Type B pancreatic cell (in vitro differentiated cells): ENCODE results near the gene ANXA8L1. TPM values are rescaled to one million over a fixed set of nuclear protein-coding genes. Genes with fewer than 3 reads are reported as not detected.
"Not testable (repeated sequence)": the region's sequence is repeated elsewhere in the genome, so short reads cannot be mapped to it uniquely, and the experiment has no call there.

Experiments
- DNase-seq: peaks from one replicate; pipeline ENCODE4 v3.0.0; 2021; ENCODE audit warnings: mixed read lengths; ENCODE audit not compliant: unreplicated experiment; ENCODE audit errors: extremely low spot score
- H3K27ac Mint-ChIP-seq: 2 replicates; pipeline ENCODE4 v1.8.0; 2021; ENCODE audit warnings: mild to moderate bottlenecking, mixed read lengths
- H3K27me3 Mint-ChIP-seq: 2 replicates; pipeline ENCODE4 v1.8.0; 2021; ENCODE audit warnings: mixed read lengths
- H3K36me3 Mint-ChIP-seq: 2 replicates; pipeline ENCODE4 v1.8.0; 2021; ENCODE audit warnings: mixed read lengths
- H3K4me1 Mint-ChIP-seq: one replicate; pipeline ENCODE4 v1.8.0; 2021; ENCODE audit warnings: mixed read lengths; ENCODE audit not compliant: unreplicated experiment
- H3K4me3 Mint-ChIP-seq: 2 replicates; pipeline ENCODE4 v1.8.0; 2021; ENCODE audit warnings: mild to moderate bottlenecking, mixed read lengths
- H3K9me3 Mint-ChIP-seq: 2 replicates; pipeline ENCODE4 v1.8.0; 2021; ENCODE audit warnings: mixed read lengths
- total RNA-seq: library from RNA; stranded (reverse); gene quantifications from 2 replicates; pipeline ENCODE4 v1.2.1, GENCODE V29; 2021; ENCODE audit warnings: low replicate concordance

Gene ANXA8L1
- total RNA-seq, 1 donor from 2014 or later, result 0.97 TPM

DNA sequence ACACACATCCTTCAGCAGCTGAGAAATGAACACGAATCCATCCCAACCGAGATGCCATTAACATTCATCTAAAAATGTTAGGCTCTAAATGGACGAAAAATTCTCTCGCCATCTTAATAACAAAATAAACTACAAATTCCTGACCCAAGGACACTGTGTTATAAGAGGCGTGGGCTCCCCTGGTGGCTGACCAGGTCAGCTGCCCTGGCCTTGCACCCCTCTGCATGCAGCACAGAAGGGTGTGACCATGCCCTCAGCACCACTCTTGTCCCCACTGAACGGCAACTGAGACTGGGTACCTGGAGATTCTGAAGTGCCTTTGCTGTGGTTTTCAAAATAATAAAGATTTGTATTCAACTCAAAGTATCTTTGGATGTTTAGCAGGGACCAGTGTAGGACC, 15.8 kb downstream of the ANXA8L1 start:
- DNase-seq, H3K27ac Mint-ChIP-seq, H3K4me1 Mint-ChIP-seq, H3K36me3 Mint-ChIP-seq, H3K27me3 Mint-ChIP-seq, H3K4me3 Mint-ChIP-seq, H3K9me3 Mint-ChIP-seq: not testable (repeated sequence)

DNA sequence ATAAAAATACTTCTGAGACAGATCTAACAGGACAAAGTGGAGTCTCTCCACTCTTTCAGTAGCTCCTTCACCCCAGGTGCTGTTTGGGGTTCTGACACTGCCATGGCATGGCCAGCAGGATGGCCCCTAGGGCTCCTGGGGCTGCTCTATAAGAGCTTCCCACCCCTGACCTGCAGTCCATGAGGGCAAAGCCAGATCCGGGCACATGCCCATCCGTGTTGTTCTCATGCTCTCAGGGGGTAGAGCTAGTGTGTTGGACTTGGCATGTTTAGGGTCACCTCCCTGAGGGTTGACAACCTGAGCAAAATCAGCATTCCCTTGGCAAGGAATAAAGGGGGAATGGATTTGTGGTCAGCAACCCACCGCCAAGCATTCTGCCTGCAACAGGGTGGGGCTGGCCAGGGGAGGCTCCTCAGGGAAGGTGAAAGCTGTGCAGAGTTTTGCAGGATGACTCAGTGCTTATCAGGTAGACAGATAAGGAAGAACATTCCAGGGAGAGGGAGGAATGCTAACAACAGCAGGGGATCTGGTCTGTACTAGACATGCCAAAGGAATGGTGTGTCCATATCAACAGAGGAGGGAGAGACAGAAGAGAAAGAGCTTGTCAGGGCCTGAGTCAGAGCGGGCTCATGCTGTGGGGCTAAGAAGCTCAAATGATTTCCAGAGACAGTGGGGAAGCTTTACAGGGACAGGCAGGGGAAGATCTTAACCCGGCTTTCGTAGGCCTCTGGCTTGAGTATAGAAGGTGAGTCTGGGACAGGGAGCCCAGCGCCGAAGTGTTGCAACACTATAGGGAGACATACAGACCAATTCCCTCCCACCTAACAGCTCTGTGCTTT, 21.1 kb downstream of the ANXA8L1 start:
- not testable (repeated sequence) for H3K27me3 Mint-ChIP-seq, H3K9me3 Mint-ChIP-seq, H3K36me3 Mint-ChIP-seq, DNase-seq, H3K4me1 Mint-ChIP-seq
- Mint-ChIP-seq H3K27ac (peak overlapping the region; percentile 71), H3K4me3 (peak overlapping the region; percentile 36)

DNA sequence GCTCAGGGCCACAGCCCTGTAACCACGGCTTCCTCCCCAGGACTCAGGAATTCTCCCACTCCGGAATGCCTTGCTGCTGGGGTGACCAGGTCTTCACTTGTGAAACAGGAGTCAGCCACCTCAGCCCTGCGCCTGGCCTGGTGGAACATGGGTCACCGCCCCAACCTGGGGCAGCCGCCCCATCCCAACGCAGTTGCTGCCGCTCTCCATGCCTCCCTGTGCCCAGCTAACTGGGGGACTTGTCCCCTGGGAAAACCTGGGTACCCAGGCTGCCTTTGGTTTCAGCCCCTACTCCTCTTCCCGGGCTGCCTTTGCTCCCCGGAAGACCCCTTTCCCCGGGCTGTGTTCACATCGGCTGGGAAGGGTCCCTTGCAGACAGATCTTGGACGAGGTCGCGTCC, 22.2 kb downstream of the ANXA8L1 start:
- H3K4me3 Mint-ChIP-seq, H3K27me3 Mint-ChIP-seq, H3K36me3 Mint-ChIP-seq, H3K9me3 Mint-ChIP-seq, H3K4me1 Mint-ChIP-seq, H3K27ac Mint-ChIP-seq, DNase-seq: not testable (repeated sequence)

GRCh38 chr10:46398212-46398886, 22.8 kb downstream of the ANXA8L1 start:
- not testable (repeated sequence) for H3K9me3 Mint-ChIP-seq, H3K36me3 Mint-ChIP-seq, H3K27me3 Mint-ChIP-seq, DNase-seq, H3K4me1 Mint-ChIP-seq
- H3K27ac Mint-ChIP-seq, result peak overlapping the region; percentile 72
- peak overlapping the region; percentile 77 for H3K4me3 Mint-ChIP-seq

DNA sequence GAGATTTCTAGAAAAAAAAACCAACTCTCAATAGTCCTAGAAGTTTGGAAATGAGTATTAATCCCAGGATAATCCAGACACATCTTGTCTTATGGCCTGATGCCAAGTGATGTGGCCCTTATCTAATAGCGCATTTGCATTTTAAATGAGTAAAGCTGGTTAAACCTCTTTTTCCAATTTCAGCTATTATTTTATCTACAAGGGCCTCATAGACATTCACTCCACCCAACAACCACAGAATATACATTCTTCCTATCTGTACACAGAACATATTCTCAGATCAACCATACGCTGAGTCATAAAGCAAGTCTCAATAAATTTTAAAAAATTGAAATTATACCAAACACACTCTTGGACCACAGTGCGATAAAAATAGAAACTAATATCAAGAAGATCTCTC, 34.0 kb downstream of the ANXA8L1 start:
- H3K27ac Mint-ChIP-seq, DNase-seq, H3K36me3 Mint-ChIP-seq, H3K9me3 Mint-ChIP-seq, H3K27me3 Mint-ChIP-seq, H3K4me1 Mint-ChIP-seq, H3K4me3 Mint-ChIP-seq: not testable (repeated sequence)

- not testable (repeated sequence) for H3K27ac Mint-ChIP-seq, H3K4me1 Mint-ChIP-seq, DNase-seq, H3K36me3 Mint-ChIP-seq, H3K27me3 Mint-ChIP-seq, H3K9me3 Mint-ChIP-seq, H3K4me3 Mint-ChIP-seq
Measured at GRCh38 chr10:46411123-46411522, 35.5 kb downstream of the ANXA8L1 start.

DNA sequence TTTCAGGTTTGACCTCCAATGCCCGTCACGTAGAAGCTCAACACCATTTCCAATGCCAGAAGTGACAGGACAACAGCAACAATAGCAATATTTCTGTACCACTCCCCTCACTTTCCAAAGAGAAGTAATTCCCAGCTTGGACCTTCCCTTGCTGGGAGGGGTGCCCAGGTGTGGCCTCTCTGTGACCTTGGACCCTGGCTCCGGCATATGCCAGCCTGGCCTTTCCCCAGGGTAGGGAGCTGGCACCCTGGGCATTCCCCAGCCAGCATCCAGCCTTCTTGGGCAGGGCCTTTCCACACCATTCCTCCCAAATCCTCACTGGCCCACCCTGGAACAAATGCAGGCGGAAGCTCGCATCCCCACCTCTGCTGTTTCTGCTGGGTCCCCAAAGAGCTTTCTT, 37.1 kb downstream of the ANXA8L1 start:
- not testable (repeated sequence) for DNase-seq, H3K27me3 Mint-ChIP-seq, H3K36me3 Mint-ChIP-seq, H3K9me3 Mint-ChIP-seq, H3K4me1 Mint-ChIP-seq, H3K27ac Mint-ChIP-seq, H3K4me3 Mint-ChIP-seq

GRCh38 chr10:46415291-46415690, 39.7 kb downstream of the ANXA8L1 start:
- not testable (repeated sequence) for H3K36me3 Mint-ChIP-seq, H3K4me3 Mint-ChIP-seq

GRCh38 chr10:46418283-46418682, 42.7 kb downstream of the ANXA8L1 start:
- not testable (repeated sequence) for H3K27ac Mint-ChIP-seq, H3K36me3 Mint-ChIP-seq

More at GRCh38 chr10:46415291-46415690, 39.7 kb downstream of the ANXA8L1 start:
- H3K27me3 Mint-ChIP-seq, H3K4me1 Mint-ChIP-seq, H3K27ac Mint-ChIP-seq, DNase-seq, H3K9me3 Mint-ChIP-seq: not testable (repeated sequence)

GRCh38 chr10:46419570-46420379, 44.2 kb downstream of the ANXA8L1 start:
- not testable (repeated sequence) for DNase-seq, H3K9me3 Mint-ChIP-seq, H3K27ac Mint-ChIP-seq, H3K4me3 Mint-ChIP-seq, H3K27me3 Mint-ChIP-seq, H3K4me1 Mint-ChIP-seq, H3K36me3 Mint-ChIP-seq

More at GRCh38 chr10:46418283-46418682, 42.7 kb downstream of the ANXA8L1 start:
- H3K4me3 Mint-ChIP-seq, H3K4me1 Mint-ChIP-seq, DNase-seq, H3K9me3 Mint-ChIP-seq, H3K27me3 Mint-ChIP-seq: not testable (repeated sequence)

- DNase-seq, H3K4me1 Mint-ChIP-seq, H3K27me3 Mint-ChIP-seq, H3K4me3 Mint-ChIP-seq, H3K9me3 Mint-ChIP-seq, H3K36me3 Mint-ChIP-seq, H3K27ac Mint-ChIP-seq: not testable (repeated sequence)
Measured at GRCh38 chr10:46423550-46423949, 48.0 kb downstream of the ANXA8L1 start.

DNA sequence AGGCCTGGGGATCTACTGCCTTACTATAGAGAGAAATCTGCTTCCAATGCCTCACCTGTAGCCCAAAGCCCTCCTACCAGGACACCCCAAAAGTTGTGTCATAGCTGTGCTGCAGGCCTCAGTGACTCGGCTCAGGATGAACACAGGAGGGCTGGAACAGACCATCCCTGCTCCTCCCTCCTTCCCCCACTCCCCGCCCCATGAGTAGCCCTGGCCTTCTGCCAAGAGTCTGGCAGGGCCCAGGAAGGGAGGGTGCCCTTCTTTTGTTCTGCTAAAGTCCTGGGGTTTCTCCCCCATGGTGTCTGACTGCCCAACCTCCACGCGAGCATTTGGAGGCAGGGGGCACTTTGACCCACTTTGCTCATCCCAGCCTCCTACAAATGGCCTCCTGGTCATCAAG, 65.4 kb downstream of the ANXA8L1 start:
- H3K27ac Mint-ChIP-seq, H3K4me1 Mint-ChIP-seq, H3K27me3 Mint-ChIP-seq, H3K36me3 Mint-ChIP-seq, H3K9me3 Mint-ChIP-seq, DNase-seq, H3K4me3 Mint-ChIP-seq: not testable (repeated sequence)
